Neural cell (in vitro differentiated cells): ENCODE results near the gene SCN1A. TPM values are rescaled to one million over a fixed set of nuclear protein-coding genes. Genes with fewer than 3 reads are reported as not detected.

Experiments
- H2AFZ ChIP-seq: fragments of 200-600, 300-800 bp; sonication (generic), shearing (Covaris generic); 2 replicates; pipeline ENCODE4 v1.6.0; 2014; ENCODE audit warnings: low read depth, mild to moderate bottlenecking, antibody characterized with exemption, low read length, moderate library complexity
- H3F3A ChIP-seq: fragments of 200-600 bp; shearing (Covaris generic); 2 replicates; pipeline ENCODE4 v1.6.1; 2016; ENCODE audit warnings: mild to moderate bottlenecking, moderate library complexity, mixed read lengths, antibody characterized with exemption, low read length; ENCODE audit not compliant: insufficient read depth, poor library complexity, severe bottlenecking
- H3K27ac ChIP-seq: fragments of 200-600, 300-800 bp; sonication (generic), shearing (Covaris generic); 2 replicates; pipeline ENCODE4 v1.5.1; 2014; ENCODE audit warnings: mild to moderate bottlenecking, low read length, moderate library complexity
- H3K27me3 ChIP-seq: fragments of 300-800, 200-600 bp; sonication (generic), shearing (Covaris generic); 2 replicates; pipeline ENCODE4 v1.6.0; 2014; ENCODE audit warnings: mild to moderate bottlenecking, low read depth, low read length, moderate library complexity; ENCODE audit not compliant: insufficient read depth
- H3K36me3 ChIP-seq: fragments of 300-800, 200-600 bp; sonication (generic), shearing (Covaris generic); 2 replicates; pipeline ENCODE4 v1.5.1; 2014; ENCODE audit warnings: mild to moderate bottlenecking, antibody characterized with exemption, low read length, moderate library complexity; ENCODE audit not compliant: insufficient read depth
- H3K4me2 ChIP-seq: fragments of 300-800, 200-600 bp; sonication (generic), shearing (Covaris generic); 2 replicates; pipeline ENCODE4 v1.6.0; 2014; ENCODE audit warnings: mild to moderate bottlenecking, low read length
- H3K4me3 ChIP-seq: fragments of 300-800, 200-600 bp; sonication (generic), shearing (Covaris generic); 2 replicates; pipeline ENCODE4 v1.5.1; 2014; ENCODE audit warnings: mild to moderate bottlenecking, low read length, moderate library complexity
- H3K79me2 ChIP-seq: fragments of 200-600 bp; shearing (Covaris generic); replicated peaks from 2 replicates; pipeline ENCODE4 v1.6.0; 2014; ENCODE audit warnings: mild to moderate bottlenecking, low read length, moderate library complexity; ENCODE audit not compliant: insufficient read depth
- H3K9ac ChIP-seq: fragments of 300-800, 200-600 bp; sonication (generic), shearing (Covaris generic); 2 replicates; pipeline ENCODE4 v1.6.1; 2016; ENCODE audit warnings: mild to moderate bottlenecking, low read length, mixed read lengths
- H3K9me2 ChIP-seq: fragments of 200-600 bp; shearing (Covaris generic); 2 replicates; pipeline ENCODE4 v1.6.1; 2016; ENCODE audit warnings: mild to moderate bottlenecking, low read length, mixed read lengths; ENCODE audit not compliant: insufficient read depth
- H3K9me3 ChIP-seq: fragments of 200-600, 300-800 bp; sonication (generic), shearing (Covaris generic); 2 replicates; pipeline ENCODE4 v1.6.1; 2016; ENCODE audit warnings: mild to moderate bottlenecking, mixed run types, low read length, moderate library complexity, mixed read lengths
- H4K20me1 ChIP-seq: fragments of 200-600 bp; shearing (Covaris generic); 2 replicates; pipeline ENCODE4 v1.6.1; 2016; ENCODE audit warnings: mild to moderate bottlenecking, mixed run types; ENCODE audit not compliant: insufficient read depth
- EP300 ChIP-seq: fragments of 450-650 bp; conservative IDR thresholded peaks from 2 replicates; pipeline ENCODE4 v1.6.1; 2014; ENCODE audit warnings: antibody characterized with exemption, mild to moderate bottlenecking, moderate library complexity; ENCODE audit not compliant: poor library complexity, severe bottlenecking
- EZH2 ChIP-seq: fragments of 200-600, 300-800 bp; shearing (Covaris generic), sonication (generic); IDR thresholded peaks from 2 replicates; pipeline ENCODE4 v1.6.1; 2014; ENCODE audit warnings: antibody characterized with exemption, low read length, borderline replicate concordance, mild to moderate bottlenecking; ENCODE audit not compliant: insufficient read depth, poor library complexity, severe bottlenecking
- MXI1 ChIP-seq: fragments of 450-650 bp; conservative IDR thresholded peaks from 2 replicates; pipeline ENCODE4 v1.6.1; 2014; ENCODE audit warnings: antibody characterized with exemption, mild to moderate bottlenecking; ENCODE audit not compliant: poor library complexity, severe bottlenecking
- POLR2AphosphoS5 ChIP-seq: IDR thresholded peaks from 2 replicates; pipeline ENCODE4 v1.6.1; 2012
- RAD21 ChIP-seq: fragments of 450-650 bp; conservative IDR thresholded peaks from 2 replicates; pipeline ENCODE4 v1.6.1; 2014; ENCODE audit warnings: antibody characterized with exemption, mild to moderate bottlenecking, moderate library complexity
- SMC3 ChIP-seq: fragments of 450-650 bp; conservative IDR thresholded peaks from 2 replicates; pipeline ENCODE4 v1.6.1; 2014; ENCODE audit warnings: antibody characterized with exemption, mild to moderate bottlenecking, moderate library complexity; ENCODE audit not compliant: poor library complexity
- TAF1 ChIP-seq: IDR thresholded peaks from 2 replicates; pipeline ENCODE4 v1.6.1; 2012; ENCODE audit warnings: low read depth
- polyA plus RNA-seq: library from polyadenylated mRNA; depleted of rRNA; stranded (reverse); fragments of >200 nt; gene quantifications from 2 replicates; pipeline ENCODE4 v1.2.3, GENCODE V29; 2014
- TF ChIP-seq, protein P1 (sequence below): IDR thresholded peaks from 2 replicates; pipeline ENCODE4 v1.6.1; 2012; ENCODE audit warnings: borderline replicate concordance
- TF ChIP-seq, protein P2 (sequence below): fragments of 450-650 bp; IDR thresholded peaks from 2 replicates; pipeline ENCODE4 v1.5.1; 2014; ENCODE audit warnings: antibody characterized with exemption, mild to moderate bottlenecking, moderate library complexity; ENCODE audit not compliant: poor library complexity, severe bottlenecking

The SCN1A gene
- polyA plus RNA-seq, 1 donor from 2014 or later, result 1.0 TPM

GRCh38 chr2:166057370-166058164 is 70.3 kb downstream of the SCN1A start:
- Histone ChIP-seq H3K4me2 (no peak overlapping the region), H3K9ac (no peak overlapping the region), H3K9me3 (no peaks in the 10 kb centered on the region), H3K27ac (no peak overlapping the region), H3K36me3 (no peaks in the 10 kb centered on the region), H3K9me2 (no peaks in the 10 kb centered on the region), H3K27me3 (no peaks in the 10 kb centered on the region), H3K4me3 (no peak overlapping the region), H3F3A (no peaks in the 10 kb centered on the region), H2AFZ (no peak overlapping the region), H3K79me2 (no peaks in the 10 kb centered on the region), H4K20me1 (no peaks in the 10 kb centered on the region)
- TF ChIP-seq RAD21, result peak; percentile 65
- TF ChIP-seq EP300, result no peak
- TF ChIP-seq POLR2AphosphoS5, result no peak
- TF ChIP-seq, protein P1, sequence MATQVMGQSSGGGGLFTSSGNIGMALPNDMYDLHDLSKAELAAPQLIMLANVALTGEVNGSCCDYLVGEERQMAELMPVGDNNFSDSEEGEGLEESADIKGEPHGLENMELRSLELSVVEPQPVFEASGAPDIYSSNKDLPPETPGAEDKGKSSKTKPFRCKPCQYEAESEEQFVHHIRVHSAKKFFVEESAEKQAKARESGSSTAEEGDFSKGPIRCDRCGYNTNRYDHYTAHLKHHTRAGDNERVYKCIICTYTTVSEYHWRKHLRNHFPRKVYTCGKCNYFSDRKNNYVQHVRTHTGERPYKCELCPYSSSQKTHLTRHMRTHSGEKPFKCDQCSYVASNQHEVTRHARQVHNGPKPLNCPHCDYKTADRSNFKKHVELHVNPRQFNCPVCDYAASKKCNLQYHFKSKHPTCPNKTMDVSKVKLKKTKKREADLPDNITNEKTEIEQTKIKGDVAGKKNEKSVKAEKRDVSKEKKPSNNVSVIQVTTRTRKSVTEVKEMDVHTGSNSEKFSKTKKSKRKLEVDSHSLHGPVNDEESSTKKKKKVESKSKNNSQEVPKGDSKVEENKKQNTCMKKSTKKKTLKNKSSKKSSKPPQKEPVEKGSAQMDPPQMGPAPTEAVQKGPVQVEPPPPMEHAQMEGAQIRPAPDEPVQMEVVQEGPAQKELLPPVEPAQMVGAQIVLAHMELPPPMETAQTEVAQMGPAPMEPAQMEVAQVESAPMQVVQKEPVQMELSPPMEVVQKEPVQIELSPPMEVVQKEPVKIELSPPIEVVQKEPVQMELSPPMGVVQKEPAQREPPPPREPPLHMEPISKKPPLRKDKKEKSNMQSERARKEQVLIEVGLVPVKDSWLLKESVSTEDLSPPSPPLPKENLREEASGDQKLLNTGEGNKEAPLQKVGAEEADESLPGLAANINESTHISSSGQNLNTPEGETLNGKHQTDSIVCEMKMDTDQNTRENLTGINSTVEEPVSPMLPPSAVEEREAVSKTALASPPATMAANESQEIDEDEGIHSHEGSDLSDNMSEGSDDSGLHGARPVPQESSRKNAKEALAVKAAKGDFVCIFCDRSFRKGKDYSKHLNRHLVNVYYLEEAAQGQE, result no peak
- no peak for TF ChIP-seq TAF1
- TF ChIP-seq MXI1, result no peak
- TF ChIP-seq, protein P2, sequence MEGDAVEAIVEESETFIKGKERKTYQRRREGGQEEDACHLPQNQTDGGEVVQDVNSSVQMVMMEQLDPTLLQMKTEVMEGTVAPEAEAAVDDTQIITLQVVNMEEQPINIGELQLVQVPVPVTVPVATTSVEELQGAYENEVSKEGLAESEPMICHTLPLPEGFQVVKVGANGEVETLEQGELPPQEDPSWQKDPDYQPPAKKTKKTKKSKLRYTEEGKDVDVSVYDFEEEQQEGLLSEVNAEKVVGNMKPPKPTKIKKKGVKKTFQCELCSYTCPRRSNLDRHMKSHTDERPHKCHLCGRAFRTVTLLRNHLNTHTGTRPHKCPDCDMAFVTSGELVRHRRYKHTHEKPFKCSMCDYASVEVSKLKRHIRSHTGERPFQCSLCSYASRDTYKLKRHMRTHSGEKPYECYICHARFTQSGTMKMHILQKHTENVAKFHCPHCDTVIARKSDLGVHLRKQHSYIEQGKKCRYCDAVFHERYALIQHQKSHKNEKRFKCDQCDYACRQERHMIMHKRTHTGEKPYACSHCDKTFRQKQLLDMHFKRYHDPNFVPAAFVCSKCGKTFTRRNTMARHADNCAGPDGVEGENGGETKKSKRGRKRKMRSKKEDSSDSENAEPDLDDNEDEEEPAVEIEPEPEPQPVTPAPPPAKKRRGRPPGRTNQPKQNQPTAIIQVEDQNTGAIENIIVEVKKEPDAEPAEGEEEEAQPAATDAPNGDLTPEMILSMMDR, result peak; percentile 61
- TF ChIP-seq SMC3, result peak; percentile 68

GRCh38 chr2:166044853-166045483 is 82.9 kb downstream of the SCN1A start:
- no peaks in the 10 kb centered on the region for H3K36me3 ChIP-seq
- H3K4me2 ChIP-seq, result no peak overlapping the region
- H2AFZ ChIP-seq, result no peak overlapping the region
- H3K9me3 ChIP-seq, result no peaks in the 10 kb centered on the region
- H3K79me2 ChIP-seq, result no peaks in the 10 kb centered on the region
- no peaks in the 10 kb centered on the region for H3K9me2 ChIP-seq
- H3K4me3 ChIP-seq, result no peak overlapping the region
- no peak overlapping the region for H3K27ac ChIP-seq
- no peaks in the 10 kb centered on the region for H4K20me1 ChIP-seq
- no peaks in the 10 kb centered on the region for H3K27me3 ChIP-seq
- TF ChIP-seq, protein P2, result no peak
- no peak for TF ChIP-seq POLR2AphosphoS5
- TF ChIP-seq, protein P1, result no peak
- TF ChIP-seq RAD21, result no peak
- no peak for TF ChIP-seq SMC3
- TF ChIP-seq EP300, result no peak
- no peak for TF ChIP-seq TAF1
- TF ChIP-seq MXI1, result no peak
- TF ChIP-seq EZH2, result no peak
- H3K9ac ChIP-seq, result no peak overlapping the region
- H3F3A ChIP-seq, result no peaks in the 10 kb centered on the region
